ENCODE measurements around the gene NSF.
"Not testable (repeated sequence)": the region's sequence is repeated elsewhere in the genome, so short reads cannot be mapped to it uniquely, and the experiment has no call there.

NSF gene

DNA sequence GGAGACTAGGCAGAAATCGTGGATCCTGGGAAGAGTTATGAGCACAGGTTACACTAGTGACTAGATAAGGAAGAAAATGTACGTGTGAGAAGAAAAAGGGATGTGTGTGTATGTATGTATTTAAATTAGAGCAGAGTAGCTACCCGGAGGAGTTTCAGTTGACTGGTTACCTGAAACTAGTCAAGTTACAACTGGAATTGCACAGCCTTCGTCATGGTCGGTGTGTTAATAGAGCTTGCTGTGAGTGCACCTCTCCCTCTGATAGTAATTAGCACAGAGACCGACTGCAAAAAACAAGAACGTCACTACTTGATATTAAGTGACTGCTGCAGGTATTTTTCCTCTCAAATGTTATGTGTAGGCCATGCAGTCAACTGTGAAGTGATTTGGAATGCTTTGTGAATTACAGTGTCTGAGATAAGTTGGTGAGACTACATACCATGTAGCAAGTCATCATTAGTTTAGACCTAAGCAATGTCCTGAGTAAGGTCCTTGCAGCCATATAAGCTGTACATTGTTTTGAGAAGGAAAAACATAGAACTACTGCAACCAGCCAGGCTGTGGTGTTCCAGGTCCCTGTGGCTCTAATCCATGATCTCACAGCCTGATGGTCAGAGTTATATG lies 132.3 kb downstream of the NSF start:
- DNase-seq, result no peak

DNA sequence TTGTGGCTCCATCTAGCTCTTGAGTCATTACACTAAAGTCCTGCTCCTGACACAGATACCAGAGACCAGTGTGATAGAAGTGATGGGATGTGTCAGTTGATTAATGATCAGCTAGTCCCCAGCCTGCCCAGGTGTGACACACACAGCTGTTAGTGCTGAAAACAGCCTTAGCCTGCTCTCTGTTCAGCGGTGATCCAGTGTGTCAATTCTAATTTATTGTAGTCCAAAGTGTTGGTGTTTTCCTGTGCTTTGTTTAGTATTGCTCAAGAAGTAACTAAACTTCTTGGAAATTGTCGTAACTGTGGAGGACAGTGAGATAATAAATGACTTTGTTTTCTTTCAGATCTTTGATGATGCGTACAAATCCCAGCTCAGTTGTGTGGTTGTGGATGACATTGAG lies 135.7 kb downstream of the NSF start:
- no peak for DNase-seq

DNA sequence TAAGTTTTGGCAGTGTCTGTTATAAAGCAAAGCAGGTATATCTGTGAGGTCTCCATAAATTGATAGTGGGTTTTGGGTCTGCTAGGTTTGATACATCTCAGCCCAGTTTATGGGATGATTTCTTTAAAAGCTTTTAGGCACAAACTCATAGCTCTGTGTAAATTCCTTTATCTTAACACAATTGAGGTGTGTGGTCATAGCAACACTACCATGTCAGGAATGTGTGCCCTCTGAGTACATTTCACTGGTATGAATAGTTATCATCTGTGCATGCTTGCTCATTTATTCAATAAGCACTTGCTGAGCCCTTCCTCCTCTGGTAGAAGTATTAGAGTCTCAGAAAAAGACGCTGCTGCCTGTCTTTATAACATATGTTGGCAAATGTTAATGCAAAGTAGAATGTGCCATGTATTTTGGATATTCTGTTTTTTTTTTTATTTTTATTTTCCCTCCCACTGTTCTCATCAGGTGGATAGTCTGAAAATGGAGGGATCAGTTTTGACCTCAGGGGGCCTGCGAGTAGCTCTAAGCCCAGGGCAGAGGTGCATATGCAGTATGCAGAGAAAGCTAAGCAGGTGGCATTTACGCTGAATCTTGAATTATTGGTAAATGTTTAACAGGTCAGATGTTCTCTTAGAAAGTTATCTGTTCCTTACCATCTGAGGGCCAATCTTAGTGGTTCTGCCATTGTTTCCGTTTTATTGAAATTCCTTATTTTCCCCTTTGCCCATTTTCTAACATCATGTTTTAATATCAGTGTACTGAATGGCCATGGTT lies 137.3 kb downstream of the NSF start:
- no peak for DNase-seq

DNA sequence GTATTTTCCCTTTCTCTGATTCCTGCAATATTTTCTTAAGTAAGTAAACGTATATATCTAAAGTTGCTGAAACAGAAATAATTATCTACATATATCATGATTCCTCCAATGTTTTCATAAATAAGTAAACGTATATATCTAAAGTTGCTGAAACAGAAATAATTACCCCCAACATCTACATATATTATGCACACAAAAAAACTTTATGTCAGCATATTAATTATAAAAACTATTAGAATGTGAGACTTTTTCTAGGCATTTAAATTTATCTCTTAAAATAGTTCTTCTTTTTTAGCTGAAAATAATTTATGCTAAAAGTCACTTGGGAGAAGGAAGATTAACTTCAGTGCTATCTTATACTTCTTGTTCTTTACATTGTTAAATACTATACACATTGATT lies 139.6 kb downstream of the NSF start:
- DNase-seq, result no peak

DNA sequence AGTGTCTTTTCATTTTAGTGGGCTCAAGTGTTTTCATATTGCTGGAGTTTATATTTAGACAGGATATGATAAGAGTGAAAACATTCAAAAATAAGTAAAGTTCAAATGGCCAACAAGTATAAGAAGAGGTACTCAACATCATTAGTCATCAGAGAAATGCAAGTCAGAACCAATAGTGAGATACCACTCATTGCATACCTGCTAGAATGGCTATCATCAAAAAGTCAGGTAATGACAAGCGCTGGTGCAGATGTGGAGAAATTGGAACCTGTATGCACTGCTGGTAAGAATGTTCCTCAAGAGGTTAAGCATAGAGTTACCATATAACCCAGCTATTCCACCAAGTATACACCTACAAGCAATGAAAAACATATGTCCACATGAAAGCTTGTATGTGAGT lies 140.2 kb downstream of the NSF start:
- no peak for DNase-seq

DNA sequence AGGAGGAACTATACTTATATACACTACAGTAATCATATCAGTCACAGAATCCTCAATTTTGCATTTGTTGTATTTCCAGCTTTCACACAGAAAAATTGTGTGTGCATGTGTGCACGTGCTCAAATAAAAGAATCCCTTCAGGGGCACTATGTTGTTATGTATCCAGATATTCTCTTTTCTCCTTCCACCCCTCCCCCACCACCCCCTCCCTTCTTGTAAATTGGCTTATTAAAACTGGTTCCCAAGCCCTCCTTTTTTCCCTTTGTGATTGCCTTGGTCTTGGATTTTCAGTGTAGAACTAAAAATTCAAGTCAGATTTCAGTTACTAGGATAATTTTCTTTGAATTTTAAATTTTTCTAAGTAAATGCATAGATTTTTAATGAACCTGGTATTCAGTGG lies 141.7 kb downstream of the NSF start:
- no peak for DNase-seq

DNA sequence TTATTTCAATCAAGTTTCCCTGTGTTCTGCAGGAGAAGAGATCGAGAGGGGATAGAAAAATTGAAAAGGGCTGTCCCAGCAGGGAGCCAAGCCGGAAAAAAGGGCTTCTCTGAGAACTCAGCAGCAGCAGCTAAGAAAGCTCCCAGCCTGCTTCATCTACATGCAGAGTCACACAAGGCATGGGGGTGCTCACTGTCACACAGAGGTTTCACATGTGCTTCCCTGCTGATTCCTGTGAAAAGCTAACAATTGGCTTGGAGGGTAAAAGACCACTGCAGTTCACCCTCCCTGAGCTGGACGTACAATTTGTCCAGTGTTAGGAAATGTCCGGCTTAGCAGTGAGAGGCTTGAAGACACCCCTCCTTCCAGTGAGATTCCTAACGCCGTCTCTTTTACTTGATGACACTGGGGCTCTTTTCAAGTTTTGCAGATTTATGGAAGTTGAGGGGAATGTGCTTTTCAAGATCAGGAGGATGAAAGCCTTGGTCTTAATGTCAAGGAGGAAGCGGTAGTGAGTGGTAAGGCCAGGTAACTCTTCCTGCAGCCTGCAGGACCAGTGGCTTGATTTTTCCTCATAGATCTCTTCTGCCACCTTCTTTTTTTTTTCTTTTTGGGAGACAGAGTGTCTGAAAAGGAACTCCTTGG lies 142.4 kb downstream of the NSF start:
- no peak for DNase-seq

DNA sequence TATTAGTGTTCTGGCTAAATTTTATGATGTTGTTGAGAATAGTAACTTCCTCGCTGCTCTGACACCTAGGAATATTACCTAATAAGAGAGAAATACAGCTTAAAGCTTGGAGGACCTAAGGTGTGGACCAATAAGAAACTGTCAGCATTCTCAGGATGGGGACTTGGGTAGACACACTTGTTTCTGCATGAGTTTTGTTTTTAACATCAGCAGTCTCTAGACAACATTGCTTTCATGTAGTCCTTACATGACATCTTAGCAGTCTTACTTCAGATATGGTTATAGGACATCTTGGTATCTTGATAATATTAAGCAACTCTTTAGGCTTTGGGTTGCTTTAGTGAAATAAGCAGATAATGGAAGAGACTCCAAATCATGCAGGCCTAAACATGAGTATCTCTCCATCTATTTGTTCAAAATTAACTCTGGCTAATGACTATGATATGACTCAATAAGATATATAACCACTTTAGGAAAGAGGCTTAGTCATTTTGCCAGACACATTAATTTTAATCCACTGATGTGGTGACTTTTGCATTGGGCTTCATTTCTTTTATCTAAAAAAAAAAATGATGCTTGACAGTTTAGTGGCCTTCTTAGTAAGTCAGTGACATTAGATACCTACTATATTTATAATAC lies 143.5 kb downstream of the NSF start:
- DNase-seq, result no peak

DNA sequence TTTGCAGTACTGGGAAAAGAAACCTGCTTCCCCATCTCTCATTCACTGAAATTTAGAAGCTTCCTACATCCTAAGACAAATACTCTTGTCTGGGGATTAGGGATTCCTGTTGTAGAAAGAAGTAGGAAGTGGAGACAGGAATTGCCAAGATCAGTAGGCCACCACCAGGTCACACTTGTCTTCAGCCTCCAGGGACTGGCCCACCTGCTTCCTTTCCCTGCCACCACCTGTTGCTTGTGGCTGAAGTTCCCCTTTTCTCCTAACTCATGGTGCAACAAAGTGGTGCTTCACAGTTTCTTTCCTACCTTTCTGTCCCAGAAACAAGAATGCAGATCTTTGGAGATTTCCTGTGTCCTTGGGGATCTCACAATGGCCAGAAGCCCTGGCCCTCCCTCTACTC lies 145.6 kb downstream of the NSF start:
- DNase-seq, result no peak

DNA sequence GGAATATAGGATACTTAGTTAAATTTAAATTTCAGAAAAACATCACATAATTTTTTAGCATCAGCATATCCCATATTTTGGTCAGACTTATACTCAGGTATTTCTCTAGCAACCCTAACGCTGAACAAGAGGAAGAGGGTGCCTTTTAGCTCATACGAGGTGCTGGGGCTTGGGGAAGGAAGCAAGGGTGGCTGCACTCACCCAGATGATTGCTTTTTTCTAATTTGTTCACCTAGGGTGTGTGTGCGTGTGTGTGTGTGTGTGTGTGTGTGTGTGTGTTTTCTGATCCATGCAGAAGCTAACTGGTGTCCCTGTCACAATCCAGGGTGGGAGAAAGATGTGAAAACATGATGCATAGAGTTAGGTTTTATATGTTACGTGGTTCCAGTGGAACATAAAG lies 146.9 kb downstream of the NSF start:
- DNase-seq, result no peak

DNA sequence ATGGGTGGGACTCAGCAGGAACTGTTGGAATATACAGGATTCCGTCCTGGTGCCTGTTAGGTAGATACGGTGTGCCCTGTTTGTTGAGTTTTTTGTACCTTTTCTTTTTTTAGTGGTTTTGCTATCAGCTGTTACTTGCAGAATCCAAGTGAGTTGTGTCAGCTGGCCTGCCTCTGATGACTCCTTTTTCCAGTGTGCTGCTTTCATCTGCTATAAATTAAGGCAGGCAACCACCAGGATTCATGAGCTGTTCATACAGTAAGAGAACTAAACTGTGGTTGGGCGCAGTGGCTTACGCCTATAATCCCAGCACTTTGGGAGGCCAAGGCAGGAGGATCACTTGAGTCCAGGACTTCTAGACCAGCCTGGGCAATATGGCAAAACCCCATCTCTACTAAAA lies 148.1 kb downstream of the NSF start:
- no peak for DNase-seq

DNA sequence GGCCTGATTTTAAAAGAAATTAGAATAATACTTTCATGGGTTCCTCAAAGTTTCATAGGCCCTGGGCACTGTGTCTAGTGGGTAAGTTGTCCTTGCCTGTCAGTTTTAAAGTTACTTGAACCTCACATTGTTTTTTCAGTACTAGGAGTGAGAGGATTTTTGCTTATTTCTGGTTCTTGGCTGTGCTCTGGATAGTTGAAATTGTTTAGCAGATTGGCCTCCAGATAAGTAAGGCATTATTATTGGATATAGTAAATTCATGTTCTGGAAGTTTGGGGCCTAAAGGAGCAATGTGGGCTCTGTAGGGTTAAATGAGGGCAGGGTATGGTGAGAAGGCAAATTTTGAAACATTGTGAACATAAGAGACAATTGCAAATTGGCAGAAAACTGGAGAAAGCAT lies 149.5 kb downstream of the NSF start:
- no peak for DNase-seq

DNA sequence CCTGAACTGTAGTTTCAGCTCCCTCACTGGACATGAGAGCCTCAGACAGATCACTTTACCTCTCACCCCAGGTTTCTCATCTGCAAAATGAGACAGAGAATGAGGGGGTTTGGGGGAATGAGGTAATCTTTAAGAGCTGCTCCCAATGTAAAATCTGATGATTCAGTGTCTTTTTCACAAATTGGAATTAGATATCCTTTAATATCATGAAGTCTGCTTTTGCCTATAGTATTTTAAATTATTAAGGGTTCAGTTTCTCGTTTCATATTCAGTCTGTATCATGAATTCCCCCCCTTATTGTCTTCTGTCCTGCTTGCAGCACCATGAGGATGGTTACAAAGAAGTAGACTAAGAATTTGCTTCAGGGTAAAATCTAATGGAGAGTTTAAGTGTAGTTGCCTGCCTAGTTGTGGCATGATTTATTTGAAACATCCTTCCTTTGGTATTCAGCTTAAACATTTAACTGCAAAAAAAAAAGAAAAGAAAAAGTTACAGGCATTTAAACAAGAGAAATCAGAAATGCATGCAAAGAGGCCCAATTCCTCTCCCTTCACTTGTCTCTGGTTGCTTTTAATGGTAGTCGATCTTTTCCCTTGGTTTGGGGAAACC lies 150.8 kb downstream of the NSF start:
- no peak for DNase-seq

DNA sequence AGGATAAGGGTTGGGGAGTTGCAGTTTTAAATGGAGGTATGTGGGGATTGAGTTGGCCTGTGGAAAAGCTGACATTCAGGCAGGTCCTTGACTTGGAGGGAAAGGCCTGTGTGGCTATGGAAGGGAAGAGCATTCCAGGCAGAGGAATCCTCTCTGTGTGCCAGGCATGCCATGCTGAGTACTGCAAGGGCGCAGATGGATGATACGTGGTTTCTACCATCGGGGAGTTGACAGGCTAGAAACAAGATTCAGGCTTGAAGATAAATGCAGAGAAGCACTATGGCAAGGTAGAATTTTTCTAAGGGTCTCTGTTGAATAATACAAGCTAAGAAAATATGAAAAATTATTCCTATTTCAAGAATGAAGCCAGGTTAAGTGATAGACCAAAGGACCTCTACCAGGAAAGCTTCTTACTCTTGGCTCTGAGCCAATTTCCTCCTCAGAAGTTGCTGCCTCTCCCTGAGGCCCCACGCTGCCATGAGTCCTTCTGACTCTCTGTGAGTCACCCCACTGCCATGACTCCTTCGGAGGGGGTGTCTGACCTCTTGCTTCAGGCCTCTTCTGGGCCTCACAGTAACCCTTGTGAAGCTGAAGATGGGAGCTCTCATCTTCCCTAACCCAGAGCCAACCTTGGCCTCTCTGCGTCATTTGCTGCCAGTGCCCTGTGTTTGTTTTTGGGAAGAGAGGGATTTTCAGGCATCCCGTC lies 152.2 kb downstream of the NSF start:
- DNase-seq, result no peak

DNA sequence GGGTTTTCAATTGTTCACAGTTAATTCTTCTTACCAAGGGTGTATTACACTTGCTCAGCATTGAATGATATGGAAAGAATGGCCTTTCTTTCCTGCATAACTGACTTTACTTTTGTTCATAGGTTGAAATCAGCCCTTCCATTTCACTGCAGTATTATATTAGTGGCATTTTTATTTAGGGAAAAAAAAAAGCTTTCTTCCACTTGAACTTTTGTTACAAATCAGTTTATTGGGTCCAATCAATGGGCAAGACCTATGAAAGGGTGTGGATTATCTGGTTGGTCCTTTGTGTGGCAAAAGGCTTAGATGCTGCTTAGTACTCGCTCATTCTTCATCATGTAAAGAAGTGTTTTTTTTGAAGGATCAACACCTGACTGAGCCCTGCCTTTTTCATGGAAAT lies 154.0 kb downstream of the NSF start:
- no peak for DNase-seq

DNA sequence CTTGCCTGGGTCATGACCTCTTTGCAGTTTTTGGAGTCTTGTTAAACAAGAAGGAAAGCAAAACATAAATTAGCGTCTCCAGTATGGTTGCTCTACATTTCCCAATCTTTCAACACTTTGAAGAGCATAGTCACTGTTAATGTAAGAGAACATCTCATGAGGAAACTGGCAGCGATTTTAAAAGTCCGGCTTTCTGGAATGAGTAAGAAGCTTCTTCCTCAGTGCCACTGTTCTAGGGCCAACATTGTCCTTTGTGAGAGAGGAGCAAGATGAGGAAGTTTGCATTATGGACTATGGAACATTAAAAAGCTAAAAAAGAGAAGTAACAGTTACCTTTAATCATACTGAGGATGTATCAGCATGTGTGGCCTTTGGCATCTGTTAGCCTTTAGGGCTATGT lies 154.9 kb downstream of the NSF start:
- DNase-seq, result no peak

DNA sequence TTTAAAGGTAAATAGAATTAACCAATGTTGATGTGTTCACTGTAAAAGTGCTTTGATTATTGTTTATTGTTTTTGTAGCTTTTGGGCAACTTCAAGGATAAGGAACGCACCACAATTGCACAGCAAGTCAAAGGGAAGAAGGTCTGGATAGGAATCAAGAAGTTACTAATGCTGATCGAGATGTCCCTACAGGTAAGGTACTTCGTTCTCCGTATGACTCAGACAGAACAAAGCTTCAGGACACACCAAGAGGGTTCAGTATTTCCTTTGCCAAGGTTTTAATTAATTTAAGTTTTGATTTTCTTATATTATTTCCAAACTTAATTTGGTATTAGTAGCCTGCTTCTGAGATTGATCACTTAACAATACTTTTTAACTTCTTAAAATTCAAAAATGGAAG lies 161.0 kb downstream of the NSF start:
- no peak for DNase-seq

DNA sequence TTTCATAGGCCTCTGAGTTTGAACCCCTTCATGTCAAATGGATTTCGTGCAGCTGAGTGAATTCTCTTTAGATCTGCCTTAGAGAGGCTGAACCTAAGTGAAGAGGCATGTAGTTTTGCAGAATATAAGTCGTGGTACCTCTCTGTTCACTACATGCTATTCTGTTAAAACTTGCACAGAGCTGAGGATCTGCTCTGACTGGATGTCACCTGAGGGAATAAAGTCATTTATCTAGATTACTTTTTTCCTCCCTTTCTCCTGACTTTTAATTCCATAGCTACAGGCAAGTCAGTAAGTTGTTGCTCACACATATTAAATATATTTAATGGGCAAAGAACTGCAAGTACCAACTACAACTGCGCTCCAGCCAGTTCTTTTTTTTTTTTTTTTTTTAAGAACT lies 163.3 kb downstream of the NSF start:
- DNase-seq, result no peak

DNA sequence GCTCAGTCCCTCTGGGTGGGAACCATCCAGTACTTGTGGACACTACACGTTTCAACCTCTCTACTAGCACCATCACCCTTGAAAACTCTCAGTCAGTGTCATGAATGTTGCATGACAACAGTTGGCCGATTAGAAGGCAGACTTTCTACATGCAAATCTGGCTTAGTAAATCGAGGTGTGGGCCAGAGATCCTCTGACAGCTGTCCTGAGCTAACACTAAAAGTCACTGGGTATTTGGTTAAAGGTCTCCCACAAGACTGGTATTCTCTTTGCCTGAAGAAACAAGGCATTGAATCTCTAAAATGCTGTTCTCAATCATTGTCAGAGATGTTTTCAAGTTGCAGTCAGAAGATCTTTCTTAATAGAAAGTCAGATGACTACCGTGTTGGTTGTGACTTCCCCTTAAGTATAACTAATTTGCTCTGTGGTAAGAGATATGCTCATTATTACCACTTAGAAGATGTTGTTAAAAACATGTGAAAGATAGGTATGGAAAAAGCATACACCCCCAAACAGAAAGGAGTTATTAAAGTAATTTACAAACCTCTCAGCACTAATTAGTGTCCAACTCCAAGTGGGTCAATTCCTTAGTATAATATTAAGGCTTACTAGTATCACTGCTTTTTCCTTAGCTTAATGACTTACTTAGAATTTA lies 165.7 kb downstream of the NSF start:
- no peak for DNase-seq

DNA sequence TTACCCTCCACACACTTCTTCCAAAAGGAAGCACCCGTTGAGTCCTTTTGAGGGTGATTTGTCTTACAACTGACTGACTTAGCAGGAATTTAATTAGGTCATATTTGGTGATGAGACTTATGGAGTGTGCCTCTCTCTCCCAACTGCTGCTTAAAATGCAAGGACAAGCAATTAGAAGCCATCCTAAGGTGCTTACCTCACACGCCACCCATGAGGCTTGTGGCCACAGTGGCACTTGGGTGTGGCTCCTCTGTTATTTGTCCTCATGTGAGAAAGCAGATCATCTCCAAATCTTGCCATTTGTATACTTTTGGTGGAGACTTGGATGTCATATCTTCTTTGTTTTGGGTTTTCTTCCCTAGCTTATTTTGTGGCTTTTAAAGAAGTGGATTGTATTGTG lies 166.4 kb downstream of the NSF start:
- no peak for DNase-seq

DNA sequence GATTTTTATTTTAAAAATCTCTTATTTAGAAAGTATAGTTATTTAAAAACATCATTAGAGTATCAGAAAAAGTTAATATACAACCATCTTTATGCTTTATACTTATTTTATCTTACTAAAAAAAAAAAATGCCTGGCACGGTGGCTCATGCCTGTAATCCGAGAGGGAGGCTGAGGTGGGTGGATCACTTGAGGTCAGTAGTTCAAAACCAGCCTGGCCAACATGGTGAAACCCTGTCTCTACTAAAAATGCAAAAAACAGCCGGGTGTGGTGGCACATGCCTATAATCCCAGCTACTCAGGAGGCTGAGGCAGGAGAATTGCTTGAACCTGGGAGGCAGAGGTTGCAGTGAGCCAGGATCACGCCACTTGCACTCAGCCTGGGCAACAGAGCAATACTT lies 167.1 kb downstream of the NSF start:
- not testable (repeated sequence) for DNase-seq

DNA sequence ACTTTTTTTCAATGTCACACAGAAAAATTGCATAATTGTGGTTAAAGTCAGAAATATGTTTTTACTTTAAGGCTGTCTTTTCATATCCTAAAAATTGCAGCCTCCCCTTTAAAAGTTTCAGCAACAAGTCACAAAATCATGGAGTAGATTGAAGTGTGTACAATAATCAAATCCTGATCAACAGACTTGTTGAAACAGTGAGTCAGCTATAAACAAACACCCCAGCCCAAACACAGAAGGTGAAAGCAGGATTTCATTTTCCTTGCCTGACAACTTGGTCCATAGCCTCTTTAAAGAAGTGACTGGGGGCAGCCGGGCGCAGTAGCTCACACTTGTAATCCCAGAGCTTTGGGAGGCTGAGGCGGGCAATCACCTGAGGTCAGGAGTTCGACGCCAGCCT lies 168.1 kb downstream of the NSF start:
- no peak for DNase-seq
